ENCODE data around the gene ESYT1.
"Not testable (repeated sequence)": the region's sequence is repeated elsewhere in the genome, so short reads cannot be mapped to it uniquely, and the experiment has no call there.

ESYT1 gene

GRCh38 chr12:56129942-56130495, 2.0 kb downstream of the ESYT1 start:
- DNase-seq, result no peak

GRCh38 chr12:56130876-56131275, 2.8 kb downstream of the ESYT1 start:
- no peak for DNase-seq

- no peak for DNase-seq
Observed at GRCh38 chr12:56134897-56135296, 6.8 kb downstream of the ESYT1 start.

- DNase-seq, result no peak
Observed at GRCh38 chr12:56137853-56138571, 9.9 kb downstream of the ESYT1 start.

- no peak for DNase-seq
Observed at GRCh38 chr12:56141946-56142784, 14.1 kb downstream of the ESYT1 start.

GRCh38 chr12:56143217-56143616, 15.2 kb downstream of the ESYT1 start:
- no peak for DNase-seq

GRCh38 chr12:56143870-56144269, 15.8 kb downstream of the ESYT1 start:
- no peak for DNase-seq

- no peak for DNase-seq
Observed at GRCh38 chr12:56145217-56145616, 17.1 kb downstream of the ESYT1 start.

GRCh38 chr12:56146492-56147460, 18.7 kb downstream of the ESYT1 start:
- no peak for DNase-seq

GRCh38 chr12:56150563-56150962, 22.5 kb downstream of the ESYT1 start:
- no peak for DNase-seq

- DNase-seq, result peak; percentile 31
Observed at GRCh38 chr12:56151672-56152131, 23.6 kb downstream of the ESYT1 start.

- DNase-seq, result peak; percentile 65
Observed at GRCh38 chr12:56152132-56152755, 24.2 kb downstream of the ESYT1 start, which contains the start of gene MYL6B. Gene MYL6B, plus strand, starts transcription at chr12:56152587. Its CDS starts 1,332 bp downstream, at chr12:56153919.

- no peak for DNase-seq
Observed at GRCh38 chr12:56152756-56153677, 24.9 kb downstream of the ESYT1 start.

- no peak for DNase-seq
Observed at GRCh38 chr12:56153678-56154065, 25.6 kb downstream of the ESYT1 start.

GRCh38 chr12:56154246-56154771, 26.2 kb downstream of the ESYT1 start:
- DNase-seq, result no peak

- no peak for DNase-seq
Observed at GRCh38 chr12:56154818-56155217, 26.8 kb downstream of the ESYT1 start.

- DNase-seq, result no peak
Observed at GRCh38 chr12:56155256-56155845, 27.3 kb downstream of the ESYT1 start.

- not testable (repeated sequence) for DNase-seq
Observed at GRCh38 chr12:56156464-56157200, 28.6 kb downstream of the ESYT1 start.
